TTC549 (cell line): Measurements from ENCODE around the gene WDR1.

Source experiments
- FAIRE-seq: peaks from 2 replicates; lab custom pipeline; 2012; peaks lifted over from hg19 to GRCh38; lab: Jason Lieb, UNC

The WDR1 gene

DNA sequence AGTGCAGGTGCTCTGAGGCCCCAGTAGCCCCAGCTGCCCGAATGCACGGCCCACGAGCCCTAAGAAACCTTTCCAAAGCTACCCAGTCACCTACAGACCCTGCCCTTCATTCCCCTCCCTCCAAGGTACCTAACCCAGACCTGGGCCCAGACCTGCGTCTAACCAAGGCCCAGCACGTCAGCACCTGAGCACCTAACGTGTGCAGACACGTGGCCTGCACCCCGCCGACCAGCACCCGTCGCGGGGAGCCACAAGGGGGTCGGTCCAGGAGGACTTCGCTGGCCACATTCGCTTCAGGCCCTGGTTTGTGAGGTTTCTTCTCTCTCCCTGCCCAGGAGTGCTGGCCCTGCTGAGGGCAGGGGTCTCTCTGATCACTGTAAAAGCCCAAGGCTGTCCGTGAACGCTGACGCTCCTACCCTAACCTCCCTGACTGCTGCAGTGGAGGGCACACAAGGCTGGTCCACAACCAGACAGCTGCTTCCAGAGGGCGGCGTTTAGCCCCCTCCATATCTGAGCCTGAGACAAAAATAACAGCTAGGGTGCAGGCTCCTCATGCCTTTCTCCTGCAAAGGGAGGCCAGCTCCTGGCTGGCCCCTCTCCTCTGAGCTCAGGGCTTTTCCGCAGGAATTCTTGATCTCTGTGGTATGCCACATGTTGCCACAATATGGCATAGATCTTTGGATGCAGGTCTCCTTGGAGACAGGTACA lies 31.8 kb downstream of the WDR1 start:
- no peak for FAIRE-seq

DNA sequence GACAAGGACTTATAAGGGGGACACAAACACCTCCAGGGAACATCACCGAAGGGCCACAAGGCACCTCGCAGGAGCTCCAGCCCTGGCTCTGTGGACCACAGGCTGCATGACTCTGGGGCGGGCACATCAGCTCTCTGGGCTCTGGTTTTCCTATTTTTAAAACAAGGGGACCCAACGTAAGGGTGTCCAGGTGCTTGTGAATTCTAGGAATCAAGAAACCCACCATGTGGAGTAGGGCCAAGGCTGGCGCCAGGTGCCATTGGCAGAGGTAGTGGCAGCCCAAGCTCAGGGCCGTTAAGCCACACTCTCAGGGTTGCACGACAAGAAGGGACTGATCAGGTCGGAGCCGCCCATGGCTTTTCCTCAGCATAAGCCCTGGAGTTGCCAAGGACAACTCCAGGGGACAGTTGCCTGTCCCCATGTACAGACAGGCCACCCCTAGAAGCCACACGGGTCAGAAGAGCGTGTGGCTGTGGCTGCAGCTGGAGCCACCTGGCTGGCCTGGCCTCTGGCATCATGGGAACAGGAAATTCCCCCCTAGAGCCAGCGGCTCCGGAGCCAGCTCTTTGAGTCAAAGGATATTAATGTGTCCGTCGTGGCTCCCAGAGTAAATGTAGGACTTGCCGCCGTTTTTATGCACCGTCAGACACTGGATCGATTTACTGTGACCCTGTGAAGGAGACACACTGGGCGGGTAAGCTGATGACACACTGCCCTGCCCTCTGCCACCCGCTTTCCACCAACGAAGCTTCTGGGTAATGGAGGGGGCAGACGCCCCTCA lies 32.5 kb downstream of the WDR1 start:
- FAIRE-seq = no peak

DNA sequence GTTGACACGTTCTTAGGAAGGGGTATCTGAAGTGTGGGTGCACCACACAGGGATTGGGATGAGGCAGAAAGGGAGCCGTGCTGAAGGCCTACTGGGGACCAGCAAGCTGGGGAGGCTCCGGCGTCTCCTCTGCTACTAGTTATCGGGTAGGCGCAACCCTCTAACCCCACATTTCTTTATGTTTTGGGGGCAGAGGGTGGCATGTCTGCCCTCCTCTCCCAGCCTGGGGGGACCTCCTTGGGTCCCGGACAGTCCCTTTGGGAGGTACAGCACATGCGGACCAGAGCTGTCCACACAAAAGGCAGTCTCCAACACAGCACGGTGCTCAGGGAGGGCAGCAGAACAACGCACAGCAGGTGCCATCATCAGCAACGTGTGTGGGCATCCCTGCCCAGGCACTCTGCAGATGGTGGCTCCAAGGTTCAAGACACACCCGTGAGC lies 33.2 kb downstream of the WDR1 start:
- no peak for FAIRE-seq

DNA sequence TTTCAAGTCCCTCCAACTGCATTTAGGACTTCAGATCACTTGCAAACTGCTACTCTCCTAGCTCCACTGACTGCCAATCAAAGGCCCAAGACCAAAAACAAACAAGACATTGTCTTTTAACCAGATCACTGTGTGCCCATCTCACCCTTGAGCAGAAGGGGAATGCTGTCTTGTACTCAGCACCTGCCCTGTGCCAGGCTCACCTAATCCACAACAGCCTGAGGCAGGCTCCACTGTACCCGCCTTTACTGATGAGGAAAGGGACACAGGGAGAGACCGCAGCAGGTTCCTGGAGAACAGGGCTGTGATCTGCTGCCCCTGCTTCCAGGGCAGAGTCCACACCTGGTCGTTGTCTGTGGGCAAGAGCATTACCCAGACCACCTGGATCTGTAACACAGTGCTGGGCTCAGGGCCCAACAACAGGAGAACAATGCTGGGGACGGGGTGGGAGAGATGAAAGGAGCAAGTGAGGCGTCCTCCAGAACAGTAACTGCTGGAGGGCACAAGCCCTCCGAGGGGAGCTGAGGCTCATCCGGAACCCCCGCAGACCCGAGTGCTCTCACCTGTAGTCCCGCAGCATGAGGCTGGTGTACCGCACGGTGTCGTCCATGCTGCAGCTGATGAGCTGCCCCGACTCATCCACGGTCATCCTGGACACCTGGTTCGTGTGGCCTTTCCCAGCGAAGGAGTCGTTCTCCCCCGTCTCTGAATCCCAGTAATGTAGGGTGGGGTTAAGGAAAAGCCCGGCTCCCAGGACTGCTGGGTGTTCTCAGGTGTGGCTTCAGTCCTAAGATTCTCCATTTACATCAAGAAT lies 33.9 kb downstream of the WDR1 start:
- no peak for FAIRE-seq

DNA sequence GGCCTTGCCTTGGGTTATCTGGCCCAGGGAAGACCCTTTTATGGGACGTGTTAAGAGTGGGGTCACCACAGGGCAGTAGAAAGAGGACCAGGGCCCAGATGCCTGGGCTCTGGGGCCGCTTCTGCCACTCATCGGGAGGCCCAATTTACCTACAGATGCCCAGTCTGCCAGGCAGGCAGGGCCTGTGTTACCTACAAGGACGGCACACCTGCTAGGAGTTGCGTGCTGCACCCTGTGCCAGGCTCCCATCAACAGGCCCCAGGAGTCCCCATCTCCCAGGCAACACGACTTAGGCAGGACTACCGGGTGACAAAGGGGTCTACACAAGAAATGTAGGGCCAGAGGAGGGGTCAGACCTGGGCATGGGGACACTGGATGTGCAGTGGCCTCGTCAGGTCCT lies 34.6 kb downstream of the WDR1 start:
- FAIRE-seq = no peak

DNA sequence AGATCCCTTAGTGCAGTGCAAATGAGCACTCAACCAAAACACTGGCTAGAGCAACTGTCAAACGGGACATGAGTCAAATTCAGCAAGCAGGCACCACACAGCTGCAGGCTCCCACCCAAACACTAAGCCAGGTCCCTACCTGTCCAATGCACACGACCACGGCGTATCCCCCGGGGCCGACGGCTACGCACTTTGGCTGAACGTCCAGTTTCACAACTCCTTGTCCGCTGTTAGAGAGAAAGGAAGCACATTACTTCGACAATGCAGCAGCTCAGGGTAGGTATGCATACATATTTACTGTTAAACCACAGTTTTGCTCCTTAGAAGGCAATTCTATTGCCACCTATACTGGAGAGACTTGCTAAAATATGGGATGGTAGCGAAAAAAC lies 35.4 kb downstream of the WDR1 start:
- no peak for FAIRE-seq

DNA sequence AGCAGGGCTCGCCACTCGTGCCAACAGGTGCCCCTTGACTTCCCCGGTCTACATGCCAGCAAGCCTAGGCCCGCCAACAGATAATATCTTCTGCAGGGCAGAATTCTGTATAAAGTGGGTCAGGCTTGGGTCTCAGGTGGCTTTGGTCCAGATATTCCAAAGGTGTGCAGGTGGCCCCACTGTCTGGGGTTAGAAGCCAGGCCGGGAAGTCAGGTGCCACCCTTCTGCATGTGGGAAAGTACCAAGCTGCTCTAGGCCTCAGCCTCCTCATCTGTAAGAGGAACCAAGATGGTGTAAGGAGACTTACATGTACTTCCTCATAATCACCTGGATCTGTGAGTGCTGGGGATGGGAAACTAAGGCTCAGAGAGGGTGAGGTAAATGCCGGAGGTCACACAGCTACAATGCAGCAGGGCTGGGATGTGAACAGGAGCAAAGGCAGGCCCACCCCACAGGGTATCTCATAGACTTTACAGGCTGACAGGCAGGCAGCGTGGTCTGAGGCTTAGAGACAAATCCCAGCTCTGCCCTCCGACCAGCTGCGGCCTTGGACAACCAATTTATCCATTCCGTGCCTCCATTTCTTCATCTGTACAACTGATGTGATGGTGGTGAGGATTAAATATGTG lies 35.9 kb downstream of the WDR1 start:
- FAIRE-seq = no peak

DNA sequence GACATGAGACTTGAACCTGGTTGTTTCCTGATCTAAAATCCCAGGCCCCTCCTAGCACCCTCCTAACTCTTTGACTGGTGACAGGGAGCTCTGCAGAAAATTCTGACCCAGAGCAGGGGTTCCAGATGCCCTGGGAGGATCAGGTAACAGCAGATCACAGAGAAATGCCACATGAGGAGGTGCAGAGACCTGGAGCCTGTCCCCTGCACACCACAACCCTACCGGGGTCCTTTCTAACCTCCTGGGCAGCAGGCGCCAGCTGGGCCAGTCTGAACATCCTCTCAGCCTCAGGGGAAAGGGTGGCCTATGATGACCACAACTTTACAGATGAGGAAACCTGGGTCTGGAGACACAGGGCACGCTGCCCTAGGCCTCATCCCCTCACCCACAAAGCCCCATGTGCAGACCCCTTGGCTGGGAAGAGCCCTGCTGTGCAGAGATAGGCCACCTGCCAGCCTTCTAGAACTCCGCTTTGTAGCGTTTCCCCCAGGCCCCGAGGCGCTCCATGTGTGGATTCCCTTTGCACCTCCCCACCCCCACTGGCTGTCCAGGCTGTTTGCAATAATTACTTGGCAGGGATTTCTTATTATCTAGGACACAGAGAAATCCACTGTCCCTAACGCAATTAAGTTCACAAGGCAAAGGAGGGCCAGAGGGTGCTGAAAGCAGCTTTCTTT lies 36.5 kb downstream of the WDR1 start:
- no peak for FAIRE-seq

DNA sequence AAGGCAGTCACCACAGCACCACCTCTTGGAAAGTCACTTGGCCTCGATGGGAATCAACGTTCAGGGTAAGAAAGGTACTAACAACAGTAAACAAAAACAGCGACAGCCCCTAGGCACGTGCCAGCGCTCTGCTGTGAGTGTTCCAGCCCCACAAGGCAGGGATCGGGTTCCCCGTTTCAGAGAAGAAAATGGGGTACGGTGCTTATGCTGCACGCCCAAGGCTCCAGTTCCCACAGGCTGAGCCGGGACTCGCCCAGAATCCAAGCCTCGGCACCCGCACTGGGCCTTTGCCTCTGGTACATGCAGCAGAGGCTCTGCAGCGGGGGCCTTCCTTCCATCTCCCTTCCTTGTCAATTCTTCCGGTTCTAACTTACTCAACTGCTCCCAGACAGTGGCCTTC lies 37.3 kb downstream of the WDR1 start:
- FAIRE-seq = no peak

DNA sequence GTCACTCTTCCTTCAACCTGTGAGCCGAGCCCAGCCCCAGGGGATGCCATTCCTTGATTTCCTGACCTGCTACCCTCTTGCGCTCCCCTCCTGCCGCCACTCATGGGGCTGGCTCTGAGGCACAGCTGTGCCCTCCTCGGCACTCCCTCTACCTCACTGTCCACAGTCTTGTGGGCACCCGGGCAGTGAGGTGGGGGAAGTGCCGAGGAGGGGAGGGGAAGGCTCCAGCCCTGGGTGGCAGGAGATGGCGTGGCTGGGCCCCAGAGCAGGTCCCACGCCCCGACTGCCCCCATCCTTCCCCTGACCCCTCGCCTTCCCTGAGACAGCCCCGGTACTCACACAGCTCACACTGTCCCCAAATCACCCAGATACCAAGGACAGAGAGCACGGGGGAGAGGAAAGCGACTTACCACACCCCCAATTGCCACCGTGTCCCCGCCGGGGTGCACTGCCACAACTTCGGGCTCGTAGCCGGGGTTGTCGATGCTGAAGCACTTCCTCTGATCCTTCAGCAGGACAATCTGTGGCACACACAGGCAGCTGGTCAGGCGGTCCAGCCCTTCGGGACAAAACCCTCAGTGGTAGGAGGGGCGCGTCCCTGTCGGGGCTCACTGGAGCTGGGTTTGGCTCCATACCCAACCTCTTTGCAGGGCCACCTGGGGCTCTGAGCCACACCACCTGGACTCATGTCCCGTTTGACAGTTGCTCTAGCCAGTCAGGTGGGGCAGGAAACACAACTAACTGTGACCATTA lies 37.9 kb downstream of the WDR1 start:
- no peak for FAIRE-seq

DNA sequence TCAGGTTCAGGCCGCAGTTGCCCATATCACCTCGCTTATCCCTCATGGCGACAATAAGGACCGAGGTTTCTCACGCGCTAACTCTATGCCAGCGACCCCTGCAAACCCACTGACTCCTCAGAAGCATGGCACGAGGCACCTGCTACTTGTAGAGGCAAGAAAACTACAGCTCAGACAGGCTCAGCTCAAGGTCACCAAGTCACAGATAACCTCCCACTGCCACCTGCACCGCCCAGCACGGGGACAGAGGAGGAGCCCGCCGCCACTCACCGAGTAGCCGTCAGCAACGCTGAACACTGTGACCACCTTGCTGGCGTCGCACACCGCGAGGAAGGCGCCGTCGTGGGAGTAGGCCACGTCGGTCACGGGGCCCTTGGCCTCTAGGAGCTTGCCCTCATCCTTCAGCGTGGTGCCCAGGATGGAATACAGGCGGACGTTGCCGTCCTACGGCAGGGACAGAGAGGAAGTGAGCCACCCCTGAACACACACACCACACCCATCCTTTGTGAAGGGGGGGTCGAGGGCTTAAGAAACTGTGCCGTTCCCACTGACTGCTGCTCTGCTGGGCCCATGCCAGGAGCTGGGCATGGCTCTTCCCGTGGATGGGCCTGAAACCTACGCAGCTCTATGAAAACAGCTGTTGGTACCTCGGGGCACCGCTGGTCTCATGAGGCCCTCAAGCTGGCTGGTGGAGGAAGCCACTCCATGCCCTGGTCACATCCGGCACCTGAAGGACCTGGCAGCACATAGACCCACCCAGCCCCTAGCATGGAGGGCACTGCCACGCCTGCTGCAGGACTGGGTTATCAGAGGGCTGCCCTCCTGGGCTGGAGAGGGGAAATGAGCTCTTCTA lies 38.9 kb downstream of the WDR1 start:
- no peak for FAIRE-seq

DNA sequence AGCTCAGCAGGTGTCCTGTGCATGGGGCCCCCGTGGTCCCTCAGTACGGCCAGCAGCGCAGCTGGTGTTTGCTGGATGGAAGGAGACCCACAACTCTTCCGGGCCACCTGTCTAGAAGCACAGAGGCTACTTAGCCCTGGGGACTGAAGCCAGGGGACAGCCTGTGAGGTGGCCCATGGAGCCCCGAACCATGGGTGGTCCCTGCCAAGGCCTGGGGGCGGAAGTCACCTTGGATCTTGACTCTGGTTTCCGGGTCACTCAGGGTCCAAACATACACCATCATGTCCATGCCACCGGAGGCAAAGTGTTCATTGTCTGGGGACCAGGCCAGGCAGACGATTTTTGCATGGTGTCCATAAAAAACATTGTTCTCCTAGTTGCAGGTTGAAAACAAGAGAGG lies 39.5 kb downstream of the WDR1 start:
- FAIRE-seq = no peak

DNA sequence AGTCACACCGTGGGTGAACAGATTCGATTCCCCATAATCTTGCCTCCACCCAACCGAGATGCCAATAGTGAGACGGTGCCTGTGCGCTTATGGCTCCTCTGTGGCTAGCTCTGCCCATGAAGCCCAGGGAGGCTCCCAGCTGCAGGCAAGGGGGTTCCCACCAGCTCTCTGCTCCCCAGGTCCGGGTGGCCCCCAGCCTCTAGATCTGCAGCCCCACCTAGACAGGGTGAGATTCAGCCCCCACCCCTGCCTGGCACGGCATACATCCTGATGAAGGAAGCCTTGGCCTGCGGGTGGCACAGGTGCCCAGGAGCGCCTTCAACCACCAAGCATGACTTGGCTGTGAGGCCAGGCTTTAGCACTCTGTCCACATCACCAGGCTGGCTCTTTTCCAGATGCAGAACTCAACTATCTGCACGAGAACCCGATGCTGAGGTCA lies 40.6 kb downstream of the WDR1 start:
- FAIRE-seq = no peak

DNA sequence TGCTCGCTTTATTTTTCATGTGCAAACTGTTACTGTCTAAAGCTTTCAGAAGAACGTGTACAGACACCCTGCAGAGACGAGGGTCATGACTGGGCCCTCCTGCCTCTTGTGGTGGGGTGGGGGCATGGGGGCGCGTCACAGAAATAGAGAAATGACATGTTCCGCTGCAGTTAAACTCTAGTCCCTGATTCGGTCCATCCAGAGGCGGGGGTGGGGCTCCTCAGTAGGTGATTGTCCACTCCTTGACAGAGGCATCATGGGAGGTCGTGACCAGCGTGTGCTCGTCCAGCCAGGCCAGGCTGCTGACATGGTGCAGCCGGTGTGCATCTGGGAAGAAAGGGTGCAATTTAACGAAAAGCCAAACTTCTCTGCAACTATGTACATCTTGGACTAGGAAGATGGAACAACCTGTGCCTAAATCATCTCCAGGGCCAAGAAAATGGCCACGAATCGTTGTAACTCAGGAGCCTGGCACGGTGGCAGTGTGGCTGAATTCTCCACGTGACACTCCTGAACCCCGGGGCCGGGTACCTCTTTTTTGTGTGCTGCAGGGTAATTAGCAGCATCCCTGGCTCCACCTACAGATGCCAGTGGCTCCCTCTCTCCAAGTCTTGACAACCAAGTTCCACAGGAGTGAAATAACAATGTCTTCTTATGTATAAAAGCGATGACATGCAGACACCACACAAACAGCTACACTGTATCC lies 41.3 kb downstream of the WDR1 start:
- FAIRE-seq = no peak

DNA sequence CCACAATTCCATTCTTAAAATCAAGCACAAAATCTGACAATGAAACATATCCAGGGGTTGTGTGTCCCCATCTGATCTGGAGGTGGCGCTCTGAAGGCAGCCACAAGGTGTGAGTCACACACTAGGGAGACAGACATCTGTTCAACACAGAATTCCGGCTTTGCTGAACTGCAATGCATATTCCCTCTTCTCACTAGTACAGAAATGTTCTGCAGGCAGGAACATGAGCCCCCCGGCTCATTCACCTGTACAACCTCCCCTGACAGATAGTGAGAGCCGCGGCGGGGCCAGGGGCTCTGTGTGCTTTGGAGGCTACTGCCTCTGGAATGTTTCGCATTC lies 41.9 kb downstream of the WDR1 start:
- FAIRE-seq = no peak

DNA sequence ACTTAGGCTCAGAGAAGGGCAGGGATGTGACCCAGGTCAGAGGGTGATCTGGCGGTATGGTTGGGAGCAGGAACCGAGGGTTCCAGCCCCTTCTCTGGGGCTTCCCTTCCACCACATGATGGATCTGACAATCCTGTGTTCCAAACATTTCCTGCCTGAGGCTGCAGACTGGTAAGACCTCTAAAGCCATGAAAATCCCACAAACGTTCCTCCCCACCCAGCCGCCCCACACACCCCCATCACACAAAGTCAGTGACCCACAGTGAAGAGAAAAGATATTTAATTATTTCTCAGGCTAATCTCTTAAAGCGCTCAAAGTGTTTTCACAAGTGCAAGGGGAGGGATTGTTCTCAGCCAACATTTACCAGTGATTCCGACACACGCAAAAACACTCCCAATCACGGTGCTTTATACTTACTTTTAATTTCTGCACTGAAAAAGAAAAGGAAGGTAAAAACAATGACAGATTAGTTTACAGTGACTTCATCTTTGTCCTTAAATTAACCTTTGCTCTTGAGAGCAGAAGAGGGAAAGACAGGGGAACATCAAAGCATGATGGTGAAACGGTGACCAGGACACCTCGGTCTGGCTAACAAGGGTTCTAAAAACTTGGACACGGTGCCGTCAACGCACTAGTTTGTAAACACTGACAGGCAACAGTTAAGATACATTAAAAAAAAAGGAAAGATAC lies 42.4 kb downstream of the WDR1 start:
- no peak for FAIRE-seq

DNA sequence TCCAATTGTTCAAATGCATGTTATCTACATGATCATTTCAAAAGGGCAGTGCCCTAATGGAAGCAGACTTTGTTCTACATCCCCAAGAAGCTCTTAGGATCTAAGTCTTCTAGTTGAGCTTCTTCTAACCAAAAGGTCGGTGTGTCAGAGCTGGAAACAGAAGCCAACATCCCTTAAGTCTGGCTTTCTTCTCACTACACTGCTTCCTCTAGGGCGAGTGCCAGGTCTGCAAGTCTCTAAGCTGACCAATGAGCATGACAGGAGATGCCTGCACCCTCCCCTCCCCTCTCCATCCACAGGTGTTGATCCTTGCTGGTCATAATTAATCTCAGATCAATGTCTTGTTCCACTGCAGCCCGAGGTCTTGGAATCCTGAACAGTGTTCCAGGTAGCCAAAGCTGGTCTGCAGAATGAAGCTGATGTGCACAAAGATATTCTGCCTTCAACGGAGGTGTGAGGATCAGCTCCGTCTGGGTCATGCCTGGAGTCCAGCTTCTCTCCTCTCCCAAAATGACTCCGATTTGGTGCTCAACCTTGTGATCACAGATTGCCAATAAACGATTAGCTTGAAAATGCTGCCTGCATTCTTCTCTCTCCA lies 44.1 kb downstream of the WDR1 start:
- FAIRE-seq = no peak

DNA sequence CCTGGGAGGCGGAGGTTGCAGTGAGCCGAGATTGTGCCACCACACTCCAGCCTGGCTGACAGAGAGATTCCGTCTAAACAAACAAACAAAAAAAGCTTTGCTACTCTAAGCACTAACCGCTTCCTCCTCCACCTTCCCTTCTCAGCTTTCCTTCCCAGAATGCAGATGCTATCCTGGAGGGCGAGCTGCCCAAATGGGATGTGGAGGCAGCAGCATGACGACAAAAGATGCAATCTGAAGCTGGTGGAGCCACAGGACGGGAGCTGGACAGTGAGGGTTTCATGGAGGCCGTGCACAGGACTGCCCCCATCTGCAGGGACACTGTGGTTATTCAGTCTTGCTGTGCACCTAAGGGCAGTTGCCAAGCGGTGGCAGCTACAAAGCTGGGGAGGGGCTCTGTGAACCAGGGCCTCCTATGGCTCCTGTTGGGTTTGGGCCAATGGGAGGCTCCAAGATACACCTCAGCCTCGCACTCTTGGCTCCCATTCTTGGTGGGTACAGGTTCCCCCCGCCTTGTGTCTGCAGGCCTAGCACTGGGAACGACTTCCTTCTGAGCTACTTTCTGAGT lies 47.4 kb downstream of the WDR1 start:
- FAIRE-seq = no peak
